GM12892 (cell line): ENCODE measurements around the gene HPCAL1.

ENCODE experiments used
- POLR2A ChIP-seq: IDR thresholded peaks from 2 replicates; pipeline ENCODE4 v1.6.1; 2011; ENCODE audit warnings: low read depth, low read length, control low read depth
- POLR2AphosphoS5 ChIP-seq: IDR thresholded peaks from 2 replicates; pipeline ENCODE4 v1.6.1; 2011; ENCODE audit warnings: low read depth, low read length, control low read depth
- TAF1 ChIP-seq: IDR thresholded peaks from 2 replicates; pipeline ENCODE4 v1.6.1; 2011; ENCODE audit warnings: low read depth, mild to moderate bottlenecking, control low read depth, low read length, borderline replicate concordance

DNA sequence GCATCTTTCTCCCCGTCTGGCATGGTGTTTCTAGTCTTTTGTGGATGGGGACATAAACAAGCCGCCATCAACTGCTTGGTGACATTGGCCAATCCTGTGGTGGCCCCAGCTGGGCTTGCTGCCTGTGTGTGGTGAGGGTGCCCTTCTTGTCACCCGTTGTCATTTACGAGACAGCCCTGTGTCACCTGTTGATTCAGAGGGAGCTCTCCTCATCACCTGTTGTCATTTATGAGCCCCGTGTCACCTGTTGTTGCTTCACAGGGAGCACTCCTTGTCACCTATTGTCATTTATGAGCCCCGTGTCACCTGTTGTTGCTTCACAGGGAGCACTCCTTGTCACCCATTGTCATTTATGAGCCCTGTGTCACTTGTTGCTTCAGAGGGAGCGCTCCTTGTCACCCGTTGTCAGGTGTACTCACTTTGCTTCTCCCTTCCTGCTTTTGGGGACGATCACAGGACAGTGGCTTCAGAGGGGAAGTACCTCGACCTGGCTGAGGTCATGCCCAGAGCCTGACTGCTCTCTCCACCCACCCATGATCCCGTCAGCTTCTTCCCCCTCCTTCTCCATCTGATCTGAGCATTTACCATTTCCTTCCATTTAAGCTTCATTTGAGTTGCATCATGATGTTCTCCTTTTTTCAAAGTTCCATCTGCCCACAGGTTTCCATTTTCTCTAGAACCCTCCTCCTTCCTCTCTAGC, 29.1 kb downstream of the HPCAL1 start:
- no peak for TF ChIP-seq POLR2A
- no peak for TF ChIP-seq TAF1
- TF ChIP-seq POLR2AphosphoS5 = no peak
